Measurements from ENCODE around the gene SMOC2. TPM values are rescaled to one million over a fixed set of nuclear protein-coding genes. Genes with fewer than 3 reads are reported as not detected.

Gene SMOC2
- polyA plus RNA-seq, 3 donors = not detected

DNA sequence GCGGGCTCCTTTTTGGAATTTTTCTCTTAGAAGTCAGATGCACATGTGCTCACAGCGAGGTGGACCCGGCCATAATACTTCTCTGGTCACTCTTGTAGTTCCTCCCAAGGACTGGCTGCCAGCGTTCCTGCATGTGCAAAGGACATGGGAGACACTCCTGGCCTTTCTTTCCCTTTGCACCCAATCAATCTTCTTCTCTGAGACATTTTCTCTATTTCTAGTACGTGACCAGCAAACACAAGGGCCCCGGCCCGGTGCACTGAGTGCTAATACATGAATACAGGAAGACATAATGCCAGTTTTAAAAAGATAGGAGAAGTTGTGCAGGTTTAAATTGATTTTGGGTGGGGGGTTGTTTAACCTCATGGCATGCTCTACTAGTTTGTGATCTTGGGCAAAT is 233.6 kb downstream of the SMOC2 start:
- intact Hi-C loops (cut with micrococcal nuclease) = no loop called here
- Mint-ChIP-seq H3K9me3 (peaks cover 7 to 23% (median 16%) of the 10 kb centered on the region in 7 donors), H3K4me3 (no peak overlapping the region), H3K4me1 (no peaks in the 10 kb centered on the region), H3K27ac (no peak overlapping the region), H3K27me3 (ENCODE audit: low read depth in 3 of 3) (peaks cover 0 to 4% (median 0%) of the 10 kb centered on the region in 3 donors), H3K36me3 (no peaks in the 10 kb centered on the region)
- H3K9ac ChIP-seq (ENCODE audit: insufficient read depth, low read length, poor library complexity, severe bottlenecking) = no peak overlapping the region
- H3K79me2 ChIP-seq (ENCODE audit: insufficient read depth, low read length) = no peaks in the 10 kb centered on the region
- TF ChIP-seq, protein P1, sequence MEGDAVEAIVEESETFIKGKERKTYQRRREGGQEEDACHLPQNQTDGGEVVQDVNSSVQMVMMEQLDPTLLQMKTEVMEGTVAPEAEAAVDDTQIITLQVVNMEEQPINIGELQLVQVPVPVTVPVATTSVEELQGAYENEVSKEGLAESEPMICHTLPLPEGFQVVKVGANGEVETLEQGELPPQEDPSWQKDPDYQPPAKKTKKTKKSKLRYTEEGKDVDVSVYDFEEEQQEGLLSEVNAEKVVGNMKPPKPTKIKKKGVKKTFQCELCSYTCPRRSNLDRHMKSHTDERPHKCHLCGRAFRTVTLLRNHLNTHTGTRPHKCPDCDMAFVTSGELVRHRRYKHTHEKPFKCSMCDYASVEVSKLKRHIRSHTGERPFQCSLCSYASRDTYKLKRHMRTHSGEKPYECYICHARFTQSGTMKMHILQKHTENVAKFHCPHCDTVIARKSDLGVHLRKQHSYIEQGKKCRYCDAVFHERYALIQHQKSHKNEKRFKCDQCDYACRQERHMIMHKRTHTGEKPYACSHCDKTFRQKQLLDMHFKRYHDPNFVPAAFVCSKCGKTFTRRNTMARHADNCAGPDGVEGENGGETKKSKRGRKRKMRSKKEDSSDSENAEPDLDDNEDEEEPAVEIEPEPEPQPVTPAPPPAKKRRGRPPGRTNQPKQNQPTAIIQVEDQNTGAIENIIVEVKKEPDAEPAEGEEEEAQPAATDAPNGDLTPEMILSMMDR (IDR thresholded peaks at IDR 0.05) = no peak
- no peaks in the 10 kb centered on the region for H3K27me3 ChIP-seq (ENCODE audit: control insufficient read depth in 2 of 2, insufficient read depth in 2 of 2, low read length in 2 of 2)
- no peak overlapping the region for H3K4me3 ChIP-seq (replicated peaks in 1 of 3; ENCODE audit: low read depth in 2 of 3, low read length in 3 of 3)
- DNase-seq = no peak
- peaks cover 6 to 21% of the 10 kb centered on the region in 2 donors for H3K9me3 ChIP-seq (replicated peaks in 1 of 2; ENCODE audit: control insufficient read depth in 1 of 2, insufficient read depth in 1 of 2, low read length in 2 of 2)
- H3K4me1 ChIP-seq (ENCODE audit: control insufficient read depth in 1 of 2, insufficient read depth in 2 of 2, low read length in 2 of 2) = no peaks in the 10 kb centered on the region
- no peak overlapping the region for H2AFZ ChIP-seq (ENCODE audit: insufficient read depth, low read depth, low read length, poor library complexity, severe bottlenecking)
- H3K27ac ChIP-seq (ENCODE audit: low read depth in 1 of 2, low read length in 2 of 2) = no peak overlapping the region
- WGBS (ENCODE audit: insufficient coverage) = 86% methylated on average over 4 of the region's 7 CpGs
- H3K36me3 ChIP-seq (replicated peaks in 1 of 2; ENCODE audit: control insufficient read depth in 1 of 2, insufficient read depth in 2 of 2, low read length in 2 of 2) = no peaks in the 10 kb centered on the region
- H3K4me2 ChIP-seq (replicated peaks; ENCODE audit: extremely low read depth, low read length, poor library complexity, severe bottlenecking) = no peak overlapping the region
- no peaks in the 10 kb centered on the region for H4K20me1 ChIP-seq (ENCODE audit: insufficient read depth, low read length)

- no peak overlapping the region for H3K27ac ChIP-seq (ENCODE audit: low read depth in 1 of 2, low read length in 2 of 2)
- H3K4me1 ChIP-seq (ENCODE audit: control insufficient read depth in 1 of 2, insufficient read depth in 2 of 2, low read length in 2 of 2) = no peaks in the 10 kb centered on the region
- Mint-ChIP-seq H3K36me3 (no peaks in the 10 kb centered on the region), H3K27ac (no peak overlapping the region), H3K27me3 (ENCODE audit: low read depth in 3 of 3) (peaks cover 0 to 4% (median 0%) of the 10 kb centered on the region in 3 donors), H3K9me3 (peaks cover 7 to 26% (median 16%) of the 10 kb centered on the region in 7 donors), H3K4me3 (no peak overlapping the region), H3K4me1 (no peaks in the 10 kb centered on the region)
- DNase-seq = no peak
- no peaks in the 10 kb centered on the region for H4K20me1 ChIP-seq (ENCODE audit: insufficient read depth, low read length)
- H2AFZ ChIP-seq (ENCODE audit: insufficient read depth, low read depth, low read length, poor library complexity, severe bottlenecking) = no peak overlapping the region
- no peak overlapping the region for H3K4me2 ChIP-seq (replicated peaks; ENCODE audit: extremely low read depth, low read length, poor library complexity, severe bottlenecking)
- TF ChIP-seq, protein P1 (IDR thresholded peaks at IDR 0.05) = no peak
- no peaks in the 10 kb centered on the region for H3K79me2 ChIP-seq (ENCODE audit: insufficient read depth, low read length)
- H3K36me3 ChIP-seq (replicated peaks in 1 of 2; ENCODE audit: control insufficient read depth in 1 of 2, insufficient read depth in 2 of 2, low read length in 2 of 2) = no peaks in the 10 kb centered on the region
- 74% methylated on average over 11 of the region's 11 CpGs for WGBS (ENCODE audit: insufficient coverage)
- H3K27me3 ChIP-seq (ENCODE audit: control insufficient read depth in 2 of 2, insufficient read depth in 2 of 2, low read length in 2 of 2) = no peaks in the 10 kb centered on the region
- no peak overlapping the region for H3K9ac ChIP-seq (ENCODE audit: insufficient read depth, low read length, poor library complexity, severe bottlenecking)
- peaks cover 6 to 21% of the 10 kb centered on the region in 2 donors for H3K9me3 ChIP-seq (replicated peaks in 1 of 2; ENCODE audit: control insufficient read depth in 1 of 2, insufficient read depth in 1 of 2, low read length in 2 of 2)
- intact Hi-C loops (cut with micrococcal nuclease) = no loop called here
- no peak overlapping the region for H3K4me3 ChIP-seq (replicated peaks in 1 of 3; ENCODE audit: low read depth in 2 of 3, low read length in 3 of 3)
These were observed 234.4 kb downstream of the SMOC2 start for GRCh38 chr6:168675375-168675774.

All from CD14-positive monocyte (primary cell).